ENCODE data around the gene ZNF862. TPM values are rescaled to one million over a fixed set of nuclear protein-coding genes. Genes with fewer than 3 reads are reported as not detected.

ZNF862 gene
- total RNA-seq, 1 donor = 8.7 TPM

DNA sequence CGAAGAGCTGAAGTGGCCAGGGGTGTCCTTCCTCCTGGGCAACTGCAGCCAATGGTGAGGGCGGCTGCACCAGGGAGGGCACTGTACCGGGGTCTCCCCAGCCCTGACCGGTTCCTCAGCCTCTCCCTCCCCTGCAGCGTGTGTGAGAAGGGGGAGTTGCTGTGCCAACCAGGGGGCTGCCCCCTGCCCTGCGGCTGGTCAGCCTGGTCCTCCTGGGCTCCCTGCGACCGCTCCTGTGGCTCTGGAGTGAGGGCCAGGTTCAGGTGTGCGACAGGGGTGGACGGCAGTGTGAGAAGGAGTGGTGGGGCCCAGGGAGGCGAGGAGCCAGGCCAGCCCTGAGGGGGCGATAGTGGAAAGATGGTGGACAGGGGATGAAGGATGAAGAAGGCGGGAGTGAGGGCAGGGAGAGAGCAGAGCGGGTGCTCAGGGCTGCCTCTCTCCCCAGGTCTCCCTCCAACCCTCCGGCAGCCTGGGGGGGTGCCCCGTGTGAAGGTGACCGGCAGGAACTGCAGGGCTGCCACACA, 34.6 kb upstream of the ZNF862 start:
- Histone ChIP-seq H3K4me1 (ENCODE audit: insufficient read depth, low read length) (no peaks in the 10 kb centered on the region), H3K27ac (ENCODE audit: low read depth, low read length) (no peak overlapping the region), H3K36me3 (ENCODE audit: insufficient read depth, low read length) (no peaks in the 10 kb centered on the region), H4K20me1 (ENCODE audit: insufficient read depth, low read length) (no peaks in the 10 kb centered on the region), H3K4me3 (ENCODE audit: insufficient read depth, low read length) (no peak overlapping the region), H3K27me3 (ENCODE audit: insufficient read depth, low read length) (no peaks in the 10 kb centered on the region), H3K9me3 (ENCODE audit: low read depth, low read length) (no peaks in the 10 kb centered on the region), H3K4me2 (ENCODE audit: insufficient read depth, low read length) (no peak overlapping the region), H2AFZ (ENCODE audit: low read length) (no peak overlapping the region), H3K79me2 (ENCODE audit: insufficient read depth, low read length) (no peaks in the 10 kb centered on the region)
- no peak for DNase-seq (ENCODE audit: insufficient read length, low spot score, missing footprints)
- TF ChIP-seq, protein P1, sequence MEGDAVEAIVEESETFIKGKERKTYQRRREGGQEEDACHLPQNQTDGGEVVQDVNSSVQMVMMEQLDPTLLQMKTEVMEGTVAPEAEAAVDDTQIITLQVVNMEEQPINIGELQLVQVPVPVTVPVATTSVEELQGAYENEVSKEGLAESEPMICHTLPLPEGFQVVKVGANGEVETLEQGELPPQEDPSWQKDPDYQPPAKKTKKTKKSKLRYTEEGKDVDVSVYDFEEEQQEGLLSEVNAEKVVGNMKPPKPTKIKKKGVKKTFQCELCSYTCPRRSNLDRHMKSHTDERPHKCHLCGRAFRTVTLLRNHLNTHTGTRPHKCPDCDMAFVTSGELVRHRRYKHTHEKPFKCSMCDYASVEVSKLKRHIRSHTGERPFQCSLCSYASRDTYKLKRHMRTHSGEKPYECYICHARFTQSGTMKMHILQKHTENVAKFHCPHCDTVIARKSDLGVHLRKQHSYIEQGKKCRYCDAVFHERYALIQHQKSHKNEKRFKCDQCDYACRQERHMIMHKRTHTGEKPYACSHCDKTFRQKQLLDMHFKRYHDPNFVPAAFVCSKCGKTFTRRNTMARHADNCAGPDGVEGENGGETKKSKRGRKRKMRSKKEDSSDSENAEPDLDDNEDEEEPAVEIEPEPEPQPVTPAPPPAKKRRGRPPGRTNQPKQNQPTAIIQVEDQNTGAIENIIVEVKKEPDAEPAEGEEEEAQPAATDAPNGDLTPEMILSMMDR (IDR thresholded peaks at IDR 0.05; ENCODE audit: extremely low read depth, low read depth, low read length) = no peak

DNA sequence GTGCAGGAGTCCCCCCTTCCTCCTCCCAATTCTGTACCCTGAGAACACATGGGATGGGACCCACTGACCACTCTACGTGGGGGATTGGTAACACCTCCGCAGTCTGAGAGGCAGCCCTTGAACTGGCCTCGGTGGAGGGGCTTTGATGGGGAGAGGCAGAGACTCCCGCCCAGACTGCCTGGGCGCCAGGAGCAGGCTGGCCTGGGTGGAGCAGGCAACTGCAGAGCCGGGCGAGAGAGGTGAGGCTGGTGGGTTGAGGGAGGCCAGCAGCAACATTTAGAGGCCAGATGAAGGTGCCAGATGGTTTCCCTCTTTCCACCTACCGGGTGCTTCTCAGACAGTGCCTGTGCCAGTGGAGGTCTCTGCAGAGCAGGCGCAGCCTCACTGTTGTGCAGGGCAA, 34.1 kb upstream of the ZNF862 start:
- Histone ChIP-seq H2AFZ (ENCODE audit: low read length) (no peak overlapping the region), H3K4me2 (ENCODE audit: insufficient read depth, low read length) (no peak overlapping the region), H3K79me2 (ENCODE audit: insufficient read depth, low read length) (no peaks in the 10 kb centered on the region), H3K36me3 (ENCODE audit: insufficient read depth, low read length) (no peaks in the 10 kb centered on the region), H3K9me3 (ENCODE audit: low read depth, low read length) (no peaks in the 10 kb centered on the region), H4K20me1 (ENCODE audit: insufficient read depth, low read length) (no peaks in the 10 kb centered on the region), H3K27ac (ENCODE audit: low read depth, low read length) (no peak overlapping the region), H3K27me3 (ENCODE audit: insufficient read depth, low read length) (no peaks in the 10 kb centered on the region), H3K4me3 (ENCODE audit: insufficient read depth, low read length) (no peak overlapping the region), H3K4me1 (ENCODE audit: insufficient read depth, low read length) (no peaks in the 10 kb centered on the region)
- TF ChIP-seq, protein P1 (IDR thresholded peaks at IDR 0.05; ENCODE audit: extremely low read depth, low read depth, low read length) = no peak
- no peak for DNase-seq (ENCODE audit: insufficient read length, low spot score, missing footprints)

DNA sequence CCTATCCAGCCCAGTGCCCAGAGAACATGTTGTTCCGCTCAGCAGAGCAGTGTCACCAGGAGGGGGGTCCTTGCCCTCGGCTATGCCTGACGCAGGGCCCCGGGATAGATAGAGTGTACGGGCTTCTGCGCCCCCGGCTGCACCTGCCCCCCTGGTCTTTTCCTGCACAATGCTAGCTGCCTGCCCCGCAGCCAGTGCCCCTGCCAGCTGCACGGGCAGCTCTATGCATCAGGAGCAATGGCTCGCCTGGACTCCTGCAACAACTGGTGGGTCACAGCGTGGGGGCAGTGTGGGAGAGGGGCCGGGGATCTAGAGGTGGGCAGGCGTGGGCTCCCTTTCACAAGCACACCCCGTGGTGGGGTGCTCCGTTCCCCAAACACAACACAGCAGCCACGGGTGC, 31.4 kb upstream of the ZNF862 start:
- Histone ChIP-seq H4K20me1 (ENCODE audit: insufficient read depth, low read length) (no peaks in the 10 kb centered on the region), H3K27ac (ENCODE audit: low read depth, low read length) (no peak overlapping the region), H3K79me2 (ENCODE audit: insufficient read depth, low read length) (no peaks in the 10 kb centered on the region), H3K36me3 (ENCODE audit: insufficient read depth, low read length) (no peaks in the 10 kb centered on the region), H3K4me1 (ENCODE audit: insufficient read depth, low read length) (no peaks in the 10 kb centered on the region), H3K4me3 (ENCODE audit: insufficient read depth, low read length) (no peak overlapping the region), H3K9me3 (ENCODE audit: low read depth, low read length) (no peaks in the 10 kb centered on the region), H3K4me2 (ENCODE audit: insufficient read depth, low read length) (no peak overlapping the region), H3K27me3 (ENCODE audit: insufficient read depth, low read length) (no peaks in the 10 kb centered on the region), H2AFZ (ENCODE audit: low read length) (no peak overlapping the region)
- TF ChIP-seq, protein P1 (IDR thresholded peaks at IDR 0.05; ENCODE audit: extremely low read depth, low read depth, low read length) = no peak
- DNase-seq (ENCODE audit: insufficient read length, low spot score, missing footprints) = no peak

DNA sequence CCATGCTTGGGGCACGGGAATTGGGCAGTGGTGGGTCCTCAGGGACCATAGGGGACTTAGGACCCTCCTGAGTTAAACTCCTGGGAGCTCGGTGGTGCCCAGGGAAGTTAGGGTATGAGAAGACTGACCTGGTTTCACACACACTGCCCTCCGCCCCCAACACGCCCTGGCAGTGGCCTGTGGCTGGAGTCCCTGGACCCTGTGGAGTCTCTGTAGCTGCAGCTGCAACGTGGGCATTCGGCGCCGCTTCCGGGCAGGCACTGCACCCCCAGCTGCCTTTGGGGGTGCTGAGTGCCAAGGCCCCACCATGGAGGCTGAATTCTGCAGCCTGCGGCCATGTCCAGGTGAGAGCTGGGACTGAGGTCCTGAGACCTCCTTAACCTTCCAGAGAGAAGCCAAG, 29.9 kb upstream of the ZNF862 start:
- Histone ChIP-seq H2AFZ (ENCODE audit: low read length) (no peak overlapping the region), H3K4me3 (ENCODE audit: insufficient read depth, low read length) (no peak overlapping the region), H3K27ac (ENCODE audit: low read depth, low read length) (no peak overlapping the region), H4K20me1 (ENCODE audit: insufficient read depth, low read length) (no peaks in the 10 kb centered on the region), H3K36me3 (ENCODE audit: insufficient read depth, low read length) (no peaks in the 10 kb centered on the region), H3K27me3 (ENCODE audit: insufficient read depth, low read length) (no peaks in the 10 kb centered on the region), H3K9me3 (ENCODE audit: low read depth, low read length) (no peaks in the 10 kb centered on the region), H3K79me2 (ENCODE audit: insufficient read depth, low read length) (no peaks in the 10 kb centered on the region), H3K4me1 (ENCODE audit: insufficient read depth, low read length) (no peaks in the 10 kb centered on the region), H3K4me2 (ENCODE audit: insufficient read depth, low read length) (no peak overlapping the region)
- no peak for DNase-seq (ENCODE audit: insufficient read length, low spot score, missing footprints)
- TF ChIP-seq, protein P1 (IDR thresholded peaks at IDR 0.05; ENCODE audit: extremely low read depth, low read depth, low read length) = no peak

All from osteoblast (primary cell).